GM19324 (cell line): Measurements from ENCODE around the gene RETREG2.

Source experiments
- ATAC-seq: cut with Tn5 transposase; IDR thresholded peaks from one replicate; pipeline ENCODE4 v1.9.1; 2021; ENCODE audit warnings: mild to moderate bottlenecking, moderate library complexity; ENCODE audit not compliant: unreplicated experiment, low FRiP score

The RETREG2 gene, protein sequence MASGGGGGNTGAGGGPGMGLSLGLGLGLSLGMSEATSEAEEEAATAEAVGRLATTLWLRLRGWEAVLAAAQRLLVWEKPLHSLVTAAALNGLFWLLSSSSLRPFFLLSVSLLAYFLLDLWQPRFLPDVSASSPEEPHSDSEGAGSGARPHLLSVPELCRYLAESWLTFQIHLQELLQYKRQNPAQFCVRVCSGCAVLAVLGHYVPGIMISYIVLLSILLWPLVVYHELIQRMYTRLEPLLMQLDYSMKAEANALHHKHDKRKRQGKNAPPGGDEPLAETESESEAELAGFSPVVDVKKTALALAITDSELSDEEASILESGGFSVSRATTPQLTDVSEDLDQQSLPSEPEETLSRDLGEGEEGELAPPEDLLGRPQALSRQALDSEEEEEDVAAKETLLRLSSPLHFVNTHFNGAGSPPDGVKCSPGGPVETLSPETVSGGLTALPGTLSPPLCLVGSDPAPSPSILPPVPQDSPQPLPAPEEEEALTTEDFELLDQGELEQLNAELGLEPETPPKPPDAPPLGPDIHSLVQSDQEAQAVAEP

GRCh38 chr2:219177552-219178376 lies at the start of gene RETREG2:
RETREG2 (plus strand) TSS chr2:219178275; CDS start chr2:219178353, 78 bp downstream.
- ATAC-seq: peak; percentile 59

DNA sequence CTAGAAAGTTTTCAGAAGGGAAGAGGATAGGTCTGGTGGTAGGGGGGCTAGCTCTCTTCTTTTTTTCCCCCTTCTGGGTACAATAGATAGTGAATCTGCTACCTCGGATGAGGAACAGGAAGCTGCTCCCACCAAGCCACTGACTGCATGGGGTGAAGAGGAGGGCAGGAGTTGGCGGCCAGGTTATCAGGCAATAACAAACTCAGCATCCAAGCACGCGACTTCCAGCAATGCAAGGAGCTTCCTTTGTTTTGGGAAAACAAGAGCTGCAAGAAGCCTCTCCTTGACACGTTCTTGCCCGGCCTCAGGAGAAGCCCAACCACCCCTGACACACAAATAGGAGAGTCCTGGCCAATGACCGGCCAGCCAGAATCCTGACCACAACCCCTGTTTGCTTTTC lies 49.7 kb upstream of the RETREG2 start:
- ATAC-seq: no peak

DNA sequence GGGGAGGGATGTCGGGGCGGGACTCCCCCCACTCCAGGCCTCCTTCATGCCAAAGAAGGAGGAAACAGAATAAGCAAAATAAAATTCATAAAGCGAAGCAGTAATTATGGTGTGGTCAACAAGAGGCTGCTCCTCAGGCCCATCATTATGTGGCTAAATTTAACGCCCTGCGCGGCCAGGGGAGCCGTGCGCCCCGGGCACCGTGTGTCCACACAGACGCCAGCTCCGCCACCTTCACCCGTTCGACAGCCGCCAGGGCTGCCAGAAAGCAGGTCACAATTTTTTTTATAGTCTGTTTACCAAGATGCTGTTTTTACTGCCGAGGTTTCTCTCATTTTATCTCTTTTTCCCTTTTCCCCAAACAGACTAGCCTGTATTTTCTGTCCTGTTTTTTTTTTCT lies 48.5 kb upstream of the RETREG2 start:
- ATAC-seq: no peak

- ATAC-seq: no peak
Measured at GRCh38 chr2:219131327-219131726, 46.7 kb upstream of the RETREG2 start.

- no peak for ATAC-seq
Measured at GRCh38 chr2:219131744-219132143, 46.3 kb upstream of the RETREG2 start.

DNA sequence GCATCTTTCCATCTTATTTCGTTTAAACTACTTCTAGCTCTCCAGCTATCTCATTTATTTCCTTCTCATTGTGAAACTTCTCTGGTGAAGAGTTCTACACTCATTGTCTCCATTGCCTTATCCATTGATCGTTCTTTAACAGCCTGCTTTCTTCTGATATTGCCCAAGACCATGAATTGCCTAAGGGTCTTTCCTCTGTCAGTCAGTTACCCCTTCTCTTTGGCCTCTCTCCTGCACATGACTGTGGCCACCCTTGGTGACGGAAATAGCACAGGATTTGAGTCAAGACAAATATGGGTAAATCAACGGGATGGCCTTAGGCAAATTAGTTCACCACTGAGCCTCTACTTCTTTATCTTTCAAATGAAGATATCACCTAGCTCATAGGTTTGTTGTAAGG lies 44.1 kb upstream of the RETREG2 start:
- no peak for ATAC-seq

DNA sequence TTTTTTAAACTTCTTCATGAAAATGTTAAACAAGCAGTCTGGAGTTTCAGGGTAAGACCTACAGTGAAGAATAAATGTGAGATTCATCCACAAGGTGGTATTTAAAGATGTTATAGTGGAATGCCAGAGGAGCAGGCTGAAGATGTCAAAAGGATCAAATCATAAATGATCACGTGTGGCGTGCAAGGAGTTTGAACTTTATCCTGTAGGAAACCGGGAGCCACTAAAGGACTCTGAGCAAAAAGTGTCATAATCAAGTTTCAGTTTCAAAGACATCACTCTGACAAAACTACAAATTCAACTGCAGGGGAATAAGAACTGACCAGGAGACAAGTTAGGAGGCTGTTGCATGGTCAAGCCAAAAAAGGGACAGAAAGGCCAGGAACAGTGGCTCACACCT lies 37.4 kb upstream of the RETREG2 start:
- no peak for ATAC-seq

GRCh38 chr2:219142329-219142728 lies 35.7 kb upstream of the RETREG2 start:
- no peak for ATAC-seq

DNA sequence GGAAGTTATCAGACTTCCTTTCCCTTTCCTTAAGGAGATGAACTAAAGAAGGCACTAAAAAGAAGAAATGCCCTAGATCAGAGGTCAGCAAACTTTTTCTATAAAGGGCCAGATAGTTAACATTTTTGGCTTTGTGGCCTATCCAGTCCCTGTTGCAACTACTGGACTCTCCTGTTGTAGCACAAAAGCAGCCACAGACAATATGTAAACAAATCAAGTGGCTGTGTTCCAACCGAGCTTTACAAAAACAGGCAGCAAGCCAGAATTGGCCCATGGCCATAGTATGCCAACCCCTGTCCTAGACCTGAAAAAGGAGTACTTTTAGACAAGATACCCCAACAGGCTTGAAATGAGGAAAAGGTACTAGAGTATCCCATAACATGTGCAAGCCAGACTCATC lies 28.4 kb upstream of the RETREG2 start:
- ATAC-seq: no peak

GRCh38 chr2:219155054-219155644 lies 22.9 kb upstream of the RETREG2 start:
- ATAC-seq: no peak

DNA sequence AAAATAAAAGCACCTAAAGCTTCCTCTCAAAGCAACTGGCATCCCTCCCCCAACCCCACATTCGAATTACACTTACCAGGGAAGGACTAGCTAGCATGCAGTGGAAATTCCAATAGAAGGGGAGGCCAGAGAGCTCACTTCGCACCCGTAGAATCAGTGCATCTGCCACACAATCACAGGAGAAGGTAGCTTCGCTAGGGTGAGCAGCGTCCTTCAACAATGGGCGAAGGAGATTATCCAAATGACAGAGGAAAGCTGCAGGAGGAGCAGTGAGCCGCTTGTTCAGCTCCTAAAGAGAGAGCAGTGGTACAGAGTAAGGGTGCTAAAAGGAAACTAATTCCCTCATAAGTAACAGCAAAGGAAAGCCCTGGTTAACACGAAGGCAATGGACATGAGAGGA lies 20.7 kb upstream of the RETREG2 start:
- ATAC-seq: no peak

DNA sequence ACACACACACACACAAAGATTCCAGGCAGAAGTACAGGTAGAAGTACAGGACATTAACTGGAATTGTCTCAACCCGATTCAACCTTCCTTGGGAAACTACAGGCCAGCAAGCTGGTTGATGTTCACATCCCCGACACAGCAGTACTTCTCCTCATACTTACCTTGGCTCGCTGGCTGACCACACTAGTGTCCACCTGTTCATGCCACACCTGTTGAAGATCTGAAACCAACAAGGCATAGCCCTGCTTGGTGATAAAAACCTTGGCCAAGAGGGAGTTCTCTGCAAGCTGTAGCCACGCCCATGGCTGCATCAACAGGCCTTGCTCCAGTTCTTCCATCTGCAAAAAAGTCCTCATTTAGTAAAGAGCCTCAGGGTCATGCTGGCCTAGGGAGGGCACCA lies 20.1 kb upstream of the RETREG2 start:
- no peak for ATAC-seq

- no peak for ATAC-seq
Measured at GRCh38 chr2:219158586-219158985, 19.5 kb upstream of the RETREG2 start.

- no peak for ATAC-seq
Measured at GRCh38 chr2:219159771-219160185, 18.3 kb upstream of the RETREG2 start.

- ATAC-seq: peak; percentile 91
Measured at GRCh38 chr2:219160186-219161017, 17.7 kb upstream of the RETREG2 start, which contains the start of gene NHEJ1. NHEJ1 (minus strand) TSS chr2:219160815; CDS start chr2:219158362, 2,453 bp downstream.

DNA sequence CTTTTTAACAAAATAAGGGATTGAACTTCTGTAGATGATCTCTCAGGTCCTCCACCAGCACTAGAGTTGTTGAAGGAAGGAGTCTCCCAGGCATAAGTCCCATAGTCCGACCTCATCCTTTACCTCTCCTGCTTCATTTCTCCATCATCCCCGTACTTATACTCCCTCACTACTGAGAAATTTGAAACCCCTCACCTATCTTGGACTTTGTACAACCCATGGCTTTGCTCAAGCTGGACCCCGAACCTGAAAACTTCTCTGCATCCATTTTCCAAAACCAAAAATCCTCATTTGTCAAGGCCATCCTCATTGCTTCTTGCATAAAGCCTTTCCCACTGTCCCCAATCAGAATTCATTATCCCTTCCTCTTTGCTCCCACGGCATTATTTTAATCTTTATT lies 17.0 kb upstream of the RETREG2 start:
- ATAC-seq: no peak

DNA sequence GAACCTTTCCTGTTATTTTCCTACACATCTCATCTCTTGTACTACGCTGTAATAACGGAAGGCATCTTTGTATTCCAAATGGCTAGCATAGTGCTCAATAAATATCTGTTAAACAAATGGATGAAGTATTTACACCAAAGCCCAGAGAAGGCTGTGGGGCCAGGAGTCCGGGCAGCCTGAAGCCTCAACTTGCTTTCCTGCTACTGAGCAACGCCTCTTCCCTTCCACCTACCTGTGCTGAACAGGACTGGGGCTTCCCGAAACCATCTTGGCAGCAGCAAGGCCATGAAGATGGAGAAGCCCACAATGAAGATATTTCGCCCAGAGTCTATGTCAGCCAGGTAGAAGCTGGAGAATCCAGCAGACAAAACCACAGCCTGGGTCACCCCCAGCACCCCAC lies 14.9 kb upstream of the RETREG2 start:
- no peak for ATAC-seq

- ATAC-seq: no peak
Measured at GRCh38 chr2:219165058-219165911, 12.8 kb upstream of the RETREG2 start.

DNA sequence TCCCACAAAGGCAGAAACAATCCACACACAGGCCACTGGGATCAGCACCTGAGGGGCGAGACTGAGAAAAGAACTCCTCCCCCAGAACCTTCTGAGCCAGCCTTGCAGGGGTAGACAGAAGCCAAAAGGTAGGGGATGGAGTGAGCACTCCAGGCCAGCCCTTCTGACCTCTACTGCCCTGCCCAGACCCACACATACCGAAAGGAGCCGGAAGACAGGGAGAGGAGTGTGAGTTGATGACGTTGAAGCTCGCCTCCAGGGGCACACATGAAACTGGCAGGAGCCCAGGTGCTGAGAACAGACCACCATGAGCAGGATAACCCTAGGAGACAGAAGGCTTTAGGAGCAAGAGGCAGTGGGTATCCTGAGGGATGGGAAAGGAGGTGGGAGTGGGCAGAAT lies 10.1 kb upstream of the RETREG2 start:
- no peak for ATAC-seq
